ENCODE results near the gene PCP4L1.

- TF ChIP-seq, protein P1, sequence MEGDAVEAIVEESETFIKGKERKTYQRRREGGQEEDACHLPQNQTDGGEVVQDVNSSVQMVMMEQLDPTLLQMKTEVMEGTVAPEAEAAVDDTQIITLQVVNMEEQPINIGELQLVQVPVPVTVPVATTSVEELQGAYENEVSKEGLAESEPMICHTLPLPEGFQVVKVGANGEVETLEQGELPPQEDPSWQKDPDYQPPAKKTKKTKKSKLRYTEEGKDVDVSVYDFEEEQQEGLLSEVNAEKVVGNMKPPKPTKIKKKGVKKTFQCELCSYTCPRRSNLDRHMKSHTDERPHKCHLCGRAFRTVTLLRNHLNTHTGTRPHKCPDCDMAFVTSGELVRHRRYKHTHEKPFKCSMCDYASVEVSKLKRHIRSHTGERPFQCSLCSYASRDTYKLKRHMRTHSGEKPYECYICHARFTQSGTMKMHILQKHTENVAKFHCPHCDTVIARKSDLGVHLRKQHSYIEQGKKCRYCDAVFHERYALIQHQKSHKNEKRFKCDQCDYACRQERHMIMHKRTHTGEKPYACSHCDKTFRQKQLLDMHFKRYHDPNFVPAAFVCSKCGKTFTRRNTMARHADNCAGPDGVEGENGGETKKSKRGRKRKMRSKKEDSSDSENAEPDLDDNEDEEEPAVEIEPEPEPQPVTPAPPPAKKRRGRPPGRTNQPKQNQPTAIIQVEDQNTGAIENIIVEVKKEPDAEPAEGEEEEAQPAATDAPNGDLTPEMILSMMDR (IDR thresholded peaks at IDR 0.05): no peak
- TF ChIP-seq POLR2A (IDR thresholded peaks at IDR 0.05): no peak
These were observed 27.0 kb downstream of the PCP4L1 start for GRCh38 chr1:161285521-161285920.
